ENCODE results near the gene GRAMD2B. TPM values are rescaled to one million over a fixed set of nuclear protein-coding genes. Genes with fewer than 3 reads are reported as not detected.

GRAMD2B gene
- total RNA-seq (2016; rRNA removed; fragmentation: Illumina TruSeq; extraction: Trizol) (8.1 and 8.8 TPM in 2 replicates), polyA plus RNA-seq (2011; rRNA removed) (10.6 and 11.2 TPM in 2 replicates), polyA minus RNA-seq (2011; rRNA and poly(A)+ RNA removed; ENCODE audit: low replicate concordance) (5.6 and 6.2 TPM in 2 replicates), Bru-seq, nascent RNA (percentile 67 among the genes with signal in this experiment), BruChase-seq, experiment 1, labeled RNA remaining after a 6-hour chase (percentile 48 among the genes with signal in this experiment), BruChase-seq, experiment 2, labeled RNA remaining after a 2-hour chase (percentile 53 among the genes with signal in this experiment)
- 1.4 and 1.6 TPM in 2 replicates for total RNA-seq (2016; cell fraction: cytosol; rRNA removed; fragmentation: Illumina TruSeq; extraction: Trizol; ENCODE audit: low read depth)
- 6.7 and 8.2 TPM in 2 replicates for total RNA-seq (2016; cell fraction: insoluble cytoplasmic fraction; rRNA removed; fragmentation: Illumina TruSeq; extraction: Trizol)
- total RNA-seq (2016; cell fraction: membrane; rRNA removed; fragmentation: Illumina TruSeq; extraction: Trizol) = 3.9 and 5.1 TPM in 2 replicates
- 10.5 and 10.7 TPM in 2 replicates for total RNA-seq (2016; cell fraction: nucleus; rRNA removed; fragmentation: Illumina TruSeq; extraction: Trizol)
- polyA plus RNA-seq (2011; cell fraction: cytosol; rRNA removed) = 6.0 and 10.9 TPM in 2 replicates
- 9.0 and 10.1 TPM in 2 replicates for polyA plus RNA-seq (2011; cell fraction: nucleus; rRNA removed)
- polyA plus RNA-seq (2012) = 8.8 and 11.2 TPM in 2 replicates
- 0.98 and 1.7 TPM in 2 replicates for polyA plus RNA-seq (2016; cell fraction: cytosol; fragmentation: Illumina TruSeq; extraction: Trizol; ENCODE audit: low read depth)
- polyA plus RNA-seq (2016; cell fraction: insoluble cytoplasmic fraction; fragmentation: Illumina TruSeq; extraction: Trizol; ENCODE audit: low read depth) = 7.8 and 8.9 TPM in 2 replicates
- polyA plus RNA-seq (2016; cell fraction: membrane; fragmentation: Illumina TruSeq; extraction: Trizol; ENCODE audit: low read depth) = 2.1 and 2.4 TPM in 2 replicates
- polyA plus RNA-seq (2016; cell fraction: nucleus; fragmentation: Illumina TruSeq; extraction: Trizol; ENCODE audit: insufficient read depth, low read depth) = 11.7 and 12.4 TPM in 2 replicates
- 6.1 and 7.8 TPM in 2 replicates for polyA minus RNA-seq (2011; cell fraction: cytosol; rRNA and poly(A)+ RNA removed)
- 35.9 and 42.4 TPM in 2 replicates for polyA minus RNA-seq (2011; cell fraction: nucleus; rRNA and poly(A)+ RNA removed)
- long read RNA-seq, experiment 1, partial matches to known transcripts = 2 of 8 reads
- long read RNA-seq, experiment 1, other reads (novel, unspliced or antisense) = 6 of 8 reads
- long read RNA-seq, experiment 2, partial matches to known transcripts = 0 of 4 reads
- long read RNA-seq, experiment 2, other reads (novel, unspliced or antisense) = 3 of 4 reads

- ChIA-PET POLR2A (interaction anchor here (1.3 kb wide), 1 partner anchor 52 kb away, joined by 5 read pairs; no protein-coding TSS in a partner anchor), CTCF (ENCODE audit: low intra/inter-chr PET ratio, low total read pairs) (no interaction called here)
- in situ Hi-C loops (cut with HindIII; ENCODE audit: extremely low pct_ligation_motif_present, low pct_unique_long_range_greater_than_20kb) = no loop called here
- peak within 1 kb of the TSS; percentile 49; the same call in 1 of the 2 replicates for H3K9ac ChIP-seq (ENCODE audit: insufficient read depth, low read depth, low read length)
- no peaks in the 10 kb centered on the region for H3K4me1 ChIP-seq (ENCODE audit: insufficient read depth, low read length)
- ATAC-seq (peak; percentile 99), DNase-seq (ENCODE audit: low spot score) (peak; percentile 18), FAIRE-seq (no peak)
- WGBS (ENCODE audit: low lambda C conversion rate) = 60% methylated on average over 41 of the region's 44 CpGs
- H3K36me3 ChIP-seq (replicated peaks in 1 of 2; ENCODE audit: control insufficient read depth in 1 of 2, insufficient read depth in 2 of 2, low read length in 2 of 2) = no peaks in the 10 kb centered on the region
- BruUV-seq (replicated peaks) = no TSS peak
- no peaks in the 10 kb centered on the region for H3K27me3 ChIP-seq (ENCODE audit: control insufficient read depth in 1 of 2, insufficient read depth in 2 of 2, low read length in 2 of 2)
- H3K79me2 ChIP-seq (ENCODE audit: insufficient read depth, low read length) = no peaks in the 10 kb centered on the region
- no peaks in the 10 kb centered on the region for H3K9me3 ChIP-seq (ENCODE audit: low read length)
- no peak within 1 kb of the TSS for H2AFZ ChIP-seq (ENCODE audit: low read length)
- intact Hi-C loops (cut with micrococcal nuclease; ENCODE audit: unreplicated experiment) = loop anchor here (5.0 kb wide), 1 partner anchor 51 kb away; no protein-coding TSS in a partner anchor
- H4K20me1 ChIP-seq (ENCODE audit: insufficient read depth, low read length) = no peaks in the 10 kb centered on the region
- H3K27ac ChIP-seq (ENCODE audit: extremely low read length, insufficient read depth, low read length) = peak within 1 kb of the TSS; percentile 9
- H3K4me2 ChIP-seq (ENCODE audit: low read depth, low read length) = peak within 1 kb of the TSS; percentile 71
- peak within 1 kb of the TSS; percentile 48 to 61 (median 48); a peak in 5 of 6 replicates for H3K4me3 ChIP-seq (replicated peaks in 1 of 3; ENCODE audit: insufficient read depth in 1 of 3, low read depth in 2 of 3, low read length in 3 of 3)
- TF ChIP-seq ZNF564 (CRISPR knock-in tag; IDR thresholded peaks at IDR 0.05) = 0 out of 2 replicates have a peak, but pooled peaks have one; percentile 35
- no peak for TF ChIP-seq ZNF720 (CRISPR knock-in tag; IDR thresholded peaks at IDR 0.05)
- no peak for TF ChIP-seq CBX5 (CRISPR knock-in tag; IDR thresholded peaks at IDR 0.05; ENCODE audit: borderline replicate concordance)
- no peak for TF ChIP-seq SKIL (CRISPR knock-in tag; IDR thresholded peaks at IDR 0.05; ENCODE audit: borderline replicate concordance)
- TF ChIP-seq DBP (CRISPR knock-in tag; IDR thresholded peaks at IDR 0.05; ENCODE audit: not compliant biosample characterization) = no peak
- no peak for TF ChIP-seq ZNF414 (CRISPR knock-in tag; IDR thresholded peaks at IDR 0.05)
- no peak for TF ChIP-seq NFE2L1 (CRISPR knock-in tag; IDR thresholded peaks at IDR 0.05; ENCODE audit: borderline replicate concordance)
- TF ChIP-seq STAT5B (CRISPR knock-in tag; IDR thresholded peaks at IDR 0.05) = no peak
- TF ChIP-seq ATF5 (CRISPR knock-in tag; IDR thresholded peaks at IDR 0.05; ENCODE audit: low read depth) = no peak
- TF ChIP-seq GMEB1 (CRISPR knock-in tag; IDR thresholded peaks at IDR 0.05; ENCODE audit: borderline replicate concordance) = no peak
Observed at GRCh38 chr5:126422994-126423788, at the start of gene GRAMD2B. Gene GRAMD2B, plus strand, starts transcription at chr5:126423409. Its CDS starts 198 bp downstream, at chr5:126423607.

Measured in HepG2 (cell line).